GM21619 (cell line): ENCODE results near the gene SLC16A5.

Source experiments
- ATAC-seq: cut with Tn5 transposase; IDR thresholded peaks from one replicate; pipeline ENCODE4 v1.9.1; 2021; ENCODE audit not compliant: unreplicated experiment

The SLC16A5 gene

DNA sequence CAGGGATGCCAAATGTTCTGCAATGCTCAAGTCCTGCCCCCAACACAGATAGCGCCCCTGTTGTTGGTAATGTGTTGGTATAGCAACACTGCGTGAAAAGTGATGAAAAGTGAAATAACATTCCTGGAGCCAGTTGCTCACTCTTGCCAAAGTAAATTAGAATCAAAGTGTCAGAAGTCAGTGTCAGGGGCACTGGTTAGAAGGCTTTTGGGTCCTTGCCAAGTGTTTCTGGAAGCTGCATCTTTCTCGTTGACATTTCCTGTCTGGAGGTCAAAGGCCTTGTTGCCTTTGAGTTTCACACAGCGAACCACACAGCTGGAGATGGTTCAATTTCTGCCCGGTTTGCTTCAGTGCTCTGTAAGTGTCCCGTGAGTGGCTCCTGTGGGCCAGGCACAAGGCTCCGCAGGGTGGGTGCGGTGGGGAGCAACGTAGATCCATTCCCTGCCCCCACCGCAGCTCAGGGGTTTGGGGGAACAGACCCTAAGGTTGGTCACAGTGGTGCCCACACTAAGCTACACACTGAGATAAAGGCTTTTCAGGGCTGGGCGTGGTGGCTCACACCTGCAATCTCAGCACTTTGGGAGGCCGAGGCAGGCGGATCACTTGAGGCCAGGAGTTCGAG, 3.6 kb upstream of the SLC16A5 start:
- no peak for ATAC-seq

DNA sequence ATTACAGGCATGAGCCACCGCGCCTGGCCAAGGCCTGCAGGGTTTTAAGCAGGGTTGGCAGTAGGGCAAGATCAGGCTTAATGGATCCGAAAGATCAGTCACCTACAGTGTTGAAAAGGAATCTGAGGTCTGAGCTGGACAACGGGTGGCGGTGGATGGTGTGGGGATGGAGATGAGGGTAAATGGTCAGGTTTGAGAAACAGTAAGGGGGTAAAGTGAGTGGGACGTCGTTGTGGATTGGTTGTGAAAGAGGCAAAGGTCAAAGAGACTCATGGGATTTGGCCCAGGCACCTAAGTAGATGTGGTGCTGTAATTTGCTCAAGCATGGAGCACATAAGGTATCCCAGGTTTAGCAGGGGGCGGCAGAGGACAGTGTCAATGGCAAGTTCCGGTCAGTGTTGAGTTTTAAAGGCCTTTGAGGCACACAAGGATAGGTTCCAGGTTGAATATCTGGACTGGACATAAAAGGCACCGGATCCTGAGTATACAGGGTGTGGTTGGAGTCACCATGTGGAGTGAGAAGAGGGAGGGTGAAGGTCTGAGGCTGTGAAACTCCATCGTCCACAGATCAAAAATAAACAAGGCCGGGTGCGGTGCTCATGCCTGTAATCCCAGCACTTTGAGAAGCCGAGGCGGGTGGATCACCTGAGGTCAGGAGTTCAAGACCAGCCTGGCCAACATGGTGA, 1.1 kb upstream of the SLC16A5 start:
- ATAC-seq, result no peak

DNA sequence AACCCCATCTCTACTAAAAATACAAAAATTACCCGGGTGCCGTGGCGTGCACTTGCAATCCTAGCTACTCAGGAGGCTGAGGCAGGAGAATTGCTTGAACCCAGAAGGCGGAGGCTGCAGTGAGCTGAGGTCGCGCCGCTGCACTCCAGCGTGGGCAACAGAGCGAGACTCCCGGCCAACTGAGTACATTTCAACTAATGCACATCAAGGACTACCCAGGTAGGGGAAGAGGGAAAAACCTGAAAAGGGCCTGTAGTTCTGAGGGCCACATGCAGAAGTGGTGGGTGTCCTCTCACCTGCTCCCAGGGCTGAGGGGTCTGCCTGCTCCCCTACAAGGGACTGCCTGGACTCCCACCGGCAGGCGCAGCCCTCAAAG, 584 bp upstream of the SLC16A5 start:
- ATAC-seq, result no peak

DNA sequence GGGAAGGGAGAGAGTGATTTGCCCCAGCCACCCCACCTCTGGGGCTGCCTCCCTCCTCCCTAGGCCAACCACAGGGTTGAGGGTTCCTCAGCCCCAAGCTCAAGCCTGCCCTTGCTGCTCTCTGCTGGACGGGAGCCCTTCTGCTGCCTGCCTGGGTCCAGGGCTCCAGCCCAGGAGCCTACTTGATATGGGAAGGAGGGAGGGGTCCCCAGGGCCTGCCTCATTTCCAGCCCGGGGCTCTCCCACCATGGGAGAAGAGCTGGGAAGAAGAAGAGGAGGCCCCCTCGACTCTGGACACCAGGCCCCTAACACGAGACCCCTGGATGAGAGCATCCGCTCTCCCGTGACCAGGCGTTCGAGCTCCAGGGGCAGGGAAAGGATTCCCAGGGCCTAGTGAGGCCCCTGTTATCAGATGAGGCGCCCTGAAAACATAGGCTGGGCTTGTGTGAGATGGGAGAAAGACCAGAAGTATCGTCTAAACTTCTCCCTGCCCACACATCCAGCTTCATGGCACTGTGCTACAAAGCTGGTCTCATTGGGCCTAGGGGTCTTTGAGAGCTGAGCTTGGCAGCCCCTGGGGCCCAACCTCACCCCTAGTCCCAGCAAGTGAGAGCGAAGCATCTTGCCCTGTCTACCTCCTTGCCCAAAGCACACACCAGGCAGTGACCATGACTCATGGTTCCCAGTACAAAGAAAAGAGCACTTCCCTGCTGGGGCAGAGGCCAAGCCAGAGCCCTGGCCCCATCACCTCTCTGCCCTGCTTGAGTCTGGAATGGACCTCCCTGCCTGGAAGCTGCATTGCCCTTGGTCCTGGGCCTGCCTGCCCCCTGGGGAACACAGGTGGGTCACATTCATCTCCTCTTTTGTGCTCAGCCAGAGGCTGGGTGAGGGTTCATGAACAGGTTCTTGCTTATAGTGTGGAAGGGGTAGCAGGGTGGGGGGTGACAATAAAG, 987 bp downstream of the SLC16A5 start:
- no peak for ATAC-seq

DNA sequence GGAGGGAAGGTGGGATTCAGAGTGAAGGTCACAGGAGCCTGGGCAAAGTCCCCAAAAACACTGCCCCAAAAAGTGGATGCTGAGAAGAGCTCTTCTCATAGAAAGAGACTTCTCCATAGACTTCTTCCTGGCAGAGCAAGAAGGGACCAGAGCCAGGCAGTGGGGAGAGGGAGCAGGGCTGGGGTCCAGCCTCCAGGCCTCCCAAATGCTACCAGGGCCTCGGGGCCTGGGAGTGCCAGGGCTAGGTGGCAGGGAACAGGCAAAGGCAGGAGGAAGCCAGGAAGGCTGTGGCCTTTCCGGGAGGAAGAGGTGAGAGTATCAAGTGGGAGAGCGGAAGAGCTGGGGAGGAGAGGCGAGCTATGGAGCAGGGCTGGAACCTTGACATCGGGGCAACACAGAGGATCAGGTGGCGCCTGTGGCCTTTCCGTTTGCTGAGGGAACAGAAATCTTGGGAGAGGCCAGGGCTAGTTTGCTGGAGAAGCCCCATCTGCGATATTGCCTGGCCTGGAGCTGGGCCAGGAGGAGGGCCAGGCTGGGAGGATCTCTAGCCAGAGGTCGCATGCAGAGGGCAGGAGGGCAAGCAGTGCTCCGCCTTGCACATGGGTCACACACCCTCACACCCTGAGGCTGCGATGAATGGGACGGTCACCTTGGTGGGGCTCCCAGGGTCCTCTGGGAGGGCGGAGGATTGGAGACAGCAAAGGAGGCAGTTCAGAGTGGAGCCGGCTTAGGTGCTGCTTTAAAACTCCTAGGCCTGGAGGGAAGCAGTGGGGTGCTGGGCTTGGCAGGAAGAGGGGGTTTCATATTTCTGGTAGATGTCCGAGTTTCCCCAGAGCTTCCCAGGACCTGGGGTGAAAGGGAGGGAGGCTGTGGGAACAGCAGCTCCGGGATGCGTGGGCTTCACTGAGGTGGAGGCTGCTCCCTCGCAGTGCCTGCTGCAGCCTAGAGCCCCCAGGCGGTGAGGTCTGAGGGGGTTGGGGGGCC, 3.4 kb downstream of the SLC16A5 start:
- ATAC-seq, result no peak

DNA sequence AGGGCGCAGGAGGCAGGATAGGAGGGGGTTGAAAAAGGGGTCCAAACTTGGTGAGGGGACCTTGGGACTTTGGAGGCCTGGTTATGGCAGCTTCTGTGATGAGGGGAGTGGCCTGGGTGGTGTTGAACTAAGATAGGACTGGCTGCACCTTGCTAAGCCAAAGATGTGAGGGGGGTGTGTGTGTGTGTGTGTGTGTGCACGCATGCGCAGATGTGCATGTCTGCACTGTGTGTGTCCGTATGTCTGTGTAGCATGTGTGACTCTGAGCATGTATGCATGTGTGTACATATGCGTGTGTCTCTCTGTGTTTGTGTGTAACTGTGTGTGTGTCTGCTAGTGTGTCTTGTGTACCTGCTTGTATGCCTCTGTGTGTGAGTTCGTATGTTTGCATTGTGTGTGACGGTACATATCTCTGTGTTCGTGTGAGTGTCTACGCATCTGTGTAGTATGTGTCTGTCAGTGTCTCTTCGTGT, 4.1 kb downstream of the SLC16A5 start:
- ATAC-seq, result no peak

DNA sequence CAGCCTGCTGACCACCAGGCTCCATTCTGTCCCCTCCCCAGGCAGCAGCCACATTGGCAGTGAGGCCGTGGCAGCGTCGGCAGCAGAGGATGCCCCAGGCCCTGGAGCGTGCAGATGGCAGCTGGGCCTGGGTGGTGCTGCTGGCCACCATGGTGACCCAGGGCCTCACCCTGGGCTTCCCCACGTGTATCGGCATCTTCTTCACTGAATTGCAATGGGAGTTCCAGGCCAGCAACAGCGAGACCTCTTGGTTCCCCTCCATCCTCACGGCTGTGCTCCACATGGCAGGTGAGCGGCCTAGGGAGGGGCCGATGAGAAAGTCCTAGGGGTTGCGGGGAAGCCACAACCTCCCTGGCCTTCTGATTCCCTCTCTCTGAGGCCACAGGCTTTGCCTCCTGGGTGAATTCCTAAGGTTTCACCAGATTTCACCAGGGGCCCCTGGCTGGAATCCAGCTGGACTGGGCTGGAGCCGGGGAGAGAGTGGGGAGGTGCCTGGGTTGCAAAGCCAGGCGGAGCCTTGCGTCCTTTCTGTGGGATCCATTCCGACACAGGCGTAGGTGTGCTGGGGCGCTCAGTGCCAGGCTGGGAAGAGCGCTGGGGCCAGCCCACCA, 5.9 kb downstream of the SLC16A5 start:
- no peak for ATAC-seq

DNA sequence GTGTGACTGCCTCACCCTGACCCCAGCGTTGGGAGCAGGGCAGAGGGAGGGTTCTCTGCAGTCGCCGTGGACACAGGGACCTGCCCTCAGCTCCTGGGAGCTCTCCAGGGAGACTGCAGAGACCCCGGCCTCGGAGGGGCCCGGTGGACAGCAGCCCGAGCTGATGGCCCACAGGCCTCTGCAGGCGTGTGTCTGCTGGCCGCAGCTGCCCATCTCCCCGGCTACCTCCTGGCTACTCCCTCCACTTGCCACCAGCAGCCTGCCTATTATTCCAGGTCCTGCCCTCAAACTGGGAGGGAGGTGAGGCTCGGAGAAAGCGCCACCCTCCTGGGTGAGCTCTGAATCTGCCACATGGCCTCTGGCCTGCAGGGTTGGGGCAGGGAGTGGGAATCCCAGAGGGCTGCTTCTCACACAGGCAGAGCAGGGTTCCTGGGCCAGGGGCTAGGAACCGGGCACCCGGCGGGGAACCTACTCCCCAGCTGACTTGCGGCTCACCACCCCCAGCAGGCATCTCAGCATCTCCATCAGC, 7.2 kb downstream of the SLC16A5 start:
- ATAC-seq, result no peak

DNA sequence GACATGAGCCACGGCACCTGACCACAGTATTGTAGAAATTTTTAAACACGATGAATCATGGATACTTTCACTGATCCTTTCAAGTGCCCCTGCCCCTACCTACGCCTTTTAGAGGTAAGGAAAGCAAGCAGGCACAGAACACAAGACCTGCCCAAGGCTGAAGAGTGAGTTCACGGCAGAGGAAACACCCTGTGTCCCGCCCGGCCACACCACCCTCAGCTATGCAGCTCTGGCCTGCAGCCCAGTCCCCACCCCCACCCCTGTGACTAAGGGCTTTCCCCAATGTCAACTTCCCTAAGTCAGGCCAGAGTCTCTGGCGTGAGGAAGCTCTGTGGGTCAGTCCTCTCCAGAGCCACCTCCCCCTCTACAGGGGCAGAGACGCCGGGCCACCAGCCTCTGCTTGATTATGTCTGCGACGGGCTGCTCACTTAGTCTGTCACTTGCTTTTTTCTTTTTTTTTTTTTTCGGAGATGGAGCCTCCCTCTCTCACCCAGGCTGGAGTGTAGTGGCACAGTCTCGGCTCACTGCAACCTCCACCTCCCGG, 8.4 kb downstream of the SLC16A5 start:
- ATAC-seq, result no peak

DNA sequence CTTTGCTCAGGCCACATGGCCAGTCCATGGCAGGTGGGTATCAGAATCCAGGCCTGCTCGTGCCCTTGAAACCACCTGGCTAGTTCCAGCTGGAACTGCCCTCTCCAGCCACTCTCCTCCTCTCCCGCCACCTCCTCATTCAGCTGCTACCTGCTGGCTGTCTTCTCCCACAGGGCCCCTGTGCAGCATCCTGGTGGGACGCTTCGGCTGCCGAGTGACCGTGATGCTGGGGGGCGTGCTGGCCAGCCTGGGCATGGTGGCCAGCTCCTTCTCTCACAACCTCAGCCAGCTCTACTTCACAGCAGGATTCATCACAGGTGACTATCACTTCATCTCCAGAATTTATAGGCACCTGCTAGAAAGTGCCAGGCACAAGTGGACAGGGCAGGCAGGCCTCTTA, 10.1 kb downstream of the SLC16A5 start:
- ATAC-seq, result no peak

DNA sequence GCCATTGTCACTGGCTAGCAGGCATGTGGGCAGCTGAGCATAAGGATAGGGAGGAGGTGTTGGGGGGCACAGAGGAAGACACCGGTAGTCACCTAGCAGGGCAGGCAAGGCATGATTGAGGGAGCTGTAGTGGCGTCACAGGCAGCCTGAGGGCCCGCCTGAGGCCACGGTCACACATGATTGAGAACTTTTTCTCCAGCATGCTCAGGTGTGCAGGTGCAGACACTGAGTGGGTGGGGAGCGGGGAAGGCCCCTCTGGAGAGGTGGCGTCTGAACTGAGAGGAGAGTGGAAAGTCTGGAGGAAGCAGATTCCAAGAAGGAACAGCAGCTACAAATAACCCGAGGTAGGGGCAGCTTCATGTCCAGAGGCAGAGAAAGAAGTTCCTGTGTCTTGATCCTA, 11.1 kb downstream of the SLC16A5 start:
- ATAC-seq, result no peak

DNA sequence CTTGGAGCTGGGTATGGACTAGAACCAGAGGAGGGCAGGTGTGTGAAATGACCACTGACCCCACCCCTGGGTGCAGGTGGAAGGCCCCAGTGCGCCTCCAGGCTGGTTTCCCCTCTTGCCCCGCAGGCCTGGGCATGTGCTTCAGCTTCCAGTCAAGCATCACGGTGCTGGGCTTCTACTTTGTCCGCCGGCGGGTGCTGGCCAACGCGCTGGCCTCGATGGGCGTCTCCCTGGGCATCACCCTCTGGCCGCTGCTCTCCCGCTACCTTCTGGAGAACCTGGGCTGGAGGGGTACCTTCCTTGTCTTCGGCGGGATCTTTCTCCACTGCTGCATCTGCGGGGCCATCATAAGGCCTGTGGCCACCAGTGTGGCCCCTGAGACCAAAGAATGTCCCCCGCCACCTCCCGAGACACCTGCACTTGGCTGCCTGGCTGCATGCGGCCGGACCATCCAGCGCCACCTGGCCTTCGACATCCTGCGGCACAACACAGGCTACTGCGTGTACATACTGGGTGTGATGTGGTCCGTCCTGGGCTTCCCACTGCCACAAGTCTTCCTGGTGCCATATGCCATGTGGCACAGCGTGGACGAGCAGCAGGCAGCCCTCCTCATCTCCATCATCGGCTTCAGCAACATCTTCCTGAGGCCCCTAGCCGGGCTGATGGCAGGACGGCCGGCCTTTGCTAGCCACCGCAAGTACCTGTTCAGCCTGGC, 12.3 kb downstream of the SLC16A5 start:
- no peak for ATAC-seq

DNA sequence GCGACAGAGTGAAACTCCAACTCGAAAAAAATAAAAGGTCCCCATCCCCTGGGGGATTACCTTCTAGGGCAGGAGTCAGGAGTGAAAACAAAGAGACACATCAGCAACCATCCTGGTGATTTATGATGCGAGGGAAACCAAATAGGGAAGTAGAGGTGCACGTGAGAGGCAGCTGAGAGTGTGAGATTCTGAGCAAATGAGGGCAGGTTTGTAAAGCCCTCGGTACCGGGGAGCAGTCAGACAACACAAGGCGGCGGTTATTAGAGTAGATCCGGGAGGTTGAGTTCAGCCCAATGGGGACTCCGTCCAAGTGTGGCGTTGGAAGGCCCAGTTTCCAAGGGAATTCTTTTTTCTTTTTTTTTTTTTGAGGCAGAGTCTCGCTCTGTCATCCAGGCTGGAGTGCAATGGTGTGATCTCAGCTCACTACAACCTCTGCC, 14.6 kb downstream of the SLC16A5 start:
- ATAC-seq, result peak; percentile 52

DNA sequence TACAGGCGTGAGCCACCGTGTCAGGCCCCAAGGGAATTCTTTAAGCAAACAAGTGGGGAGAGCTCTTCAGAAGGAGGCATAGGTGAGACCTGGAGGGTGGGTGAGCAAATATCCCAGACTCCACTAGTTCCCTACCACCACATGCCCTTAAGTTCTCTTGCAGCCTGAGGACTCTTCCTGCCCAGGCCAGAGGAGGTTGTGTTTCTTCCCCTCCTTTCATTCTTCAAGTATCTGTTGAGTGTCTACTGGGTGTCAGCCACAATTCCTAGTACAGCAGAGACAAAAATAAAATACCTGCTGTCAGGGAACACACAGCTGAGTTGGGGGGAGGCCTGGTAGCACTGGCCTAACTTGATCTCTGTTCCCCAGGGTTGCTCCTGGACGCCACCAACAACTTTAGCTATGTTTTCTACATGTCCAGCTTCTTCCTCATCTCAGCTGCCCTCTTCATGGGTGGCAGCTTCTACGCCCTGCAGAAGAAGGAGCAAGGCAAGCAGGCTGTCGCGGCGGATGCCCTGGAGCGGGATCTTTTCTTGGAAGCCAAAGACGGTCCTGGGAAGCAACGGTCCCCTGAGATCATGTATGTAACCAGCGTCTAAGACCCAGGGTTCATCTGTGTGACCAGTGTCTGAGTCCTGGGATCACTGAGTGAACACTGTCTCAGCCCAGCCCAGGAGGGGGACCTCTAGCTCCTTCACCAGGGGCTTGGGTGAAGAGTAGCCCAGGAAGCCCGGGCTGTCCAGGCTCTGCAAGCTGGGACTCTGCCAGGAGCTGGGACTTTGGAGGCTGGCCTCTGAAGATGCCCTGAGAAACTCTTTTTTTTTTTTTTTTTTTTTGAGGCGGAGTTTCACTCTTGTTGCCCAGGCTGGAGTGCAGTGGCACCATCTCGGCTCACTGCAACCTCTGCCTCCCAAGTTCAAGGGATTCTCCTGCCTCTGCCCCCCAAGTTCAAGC, 16.1 kb downstream of the SLC16A5 start:
- no peak for ATAC-seq

DNA sequence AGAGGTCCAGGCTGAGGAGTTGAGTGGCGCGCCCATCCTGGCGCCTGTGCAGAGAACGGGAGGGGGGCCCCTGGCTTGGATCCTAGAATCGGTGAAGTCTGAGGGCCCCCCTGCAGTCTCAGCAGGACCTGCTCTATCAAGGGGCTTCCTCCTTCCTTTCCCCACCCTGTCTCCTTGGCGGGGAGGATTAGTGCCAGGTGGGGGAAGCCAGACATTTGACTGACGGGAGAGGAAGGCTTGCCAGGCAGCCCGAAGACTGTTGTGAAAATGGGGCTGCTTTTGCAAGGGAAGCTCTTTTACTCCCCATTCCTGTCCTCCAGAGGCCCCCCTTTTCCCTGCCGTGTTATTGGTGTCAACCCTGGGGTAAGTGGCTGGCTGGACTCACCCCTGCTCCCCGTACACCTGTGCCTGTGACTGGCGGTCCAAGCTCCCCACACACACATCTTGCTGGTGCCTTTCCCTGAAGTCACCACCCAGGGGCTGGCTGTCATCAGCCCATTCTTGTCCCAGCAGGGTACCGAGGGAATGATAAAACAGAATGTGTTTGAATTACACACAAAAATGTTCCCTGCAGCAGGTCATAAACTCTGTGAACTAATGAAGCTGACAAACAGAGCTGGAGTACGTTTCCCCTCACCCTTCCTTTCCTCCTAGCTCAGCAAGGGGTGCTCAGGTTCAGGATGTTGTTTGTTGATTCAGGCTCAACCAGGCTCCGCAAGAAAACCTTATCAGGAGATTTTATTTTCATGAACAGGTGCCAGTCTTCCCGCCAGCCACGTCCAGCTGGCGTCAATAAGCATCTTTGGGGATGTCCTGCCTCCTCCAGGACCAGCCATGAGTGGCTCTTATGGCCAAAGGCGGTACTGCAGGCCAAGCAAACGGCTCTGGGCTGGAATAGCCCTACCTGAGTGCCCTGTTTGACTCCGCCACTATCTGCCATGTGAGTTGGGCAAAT, 17.6 kb downstream of the SLC16A5 start:
- ATAC-seq, result no peak

DNA sequence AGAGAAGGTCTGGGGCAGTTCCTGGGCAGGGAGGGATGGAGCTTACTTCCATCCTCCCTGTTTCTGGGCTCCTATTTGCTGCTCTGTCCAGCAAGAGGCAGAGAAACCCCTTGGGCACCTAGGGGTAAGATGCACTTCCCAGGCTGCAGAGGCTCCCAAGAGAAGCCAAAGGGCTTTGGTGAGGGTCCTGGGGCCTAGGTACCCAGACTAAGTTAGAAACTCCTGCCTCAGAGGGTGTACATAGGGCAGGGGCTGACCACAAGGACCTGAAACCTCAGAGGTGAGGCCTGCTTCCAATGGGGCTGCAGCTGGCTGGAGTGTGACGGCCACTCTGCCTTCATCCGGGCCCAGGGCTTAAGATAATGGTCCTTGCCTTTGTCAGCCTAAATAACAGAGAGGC, 20.4 kb downstream of the SLC16A5 start:
- no peak for ATAC-seq

DNA sequence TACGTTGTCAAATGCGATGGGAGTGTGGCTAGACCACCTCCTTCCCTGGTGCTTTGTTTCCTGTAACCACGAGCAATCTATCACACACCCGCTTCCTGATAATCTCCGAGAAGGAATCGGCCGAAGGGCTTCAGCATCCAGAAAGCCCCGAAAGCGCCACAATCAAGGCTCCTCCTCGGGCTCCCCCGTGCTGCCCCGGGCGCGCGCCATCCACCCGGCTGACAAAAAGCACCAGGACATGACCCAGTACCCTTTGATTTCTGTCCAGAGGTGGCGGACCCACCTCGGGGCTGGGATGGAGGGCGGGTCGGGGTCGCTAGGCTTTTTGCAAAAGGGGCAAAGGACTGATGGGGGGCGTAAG, 21.3 kb downstream of the SLC16A5 start:
- no peak for ATAC-seq
